IMR-90 (cell line): Measurements from ENCODE around the gene PSMA2. TPM values are rescaled to one million over a fixed set of nuclear protein-coding genes. Genes with fewer than 3 reads are reported as not detected.

ENCODE experiments used
- ATAC-seq: fragments of 200-7000 bp; cut with Tn5 transposase; 2 replicates; pipeline ENCODE4 v1.9.1; 2020; ENCODE audit warnings: low read depth, mild to moderate bottlenecking, moderate library complexity
- BruUV-seq: library from RNA; stranded (reverse); fragments of 400-500 nt; replicated peaks from 2 replicates; lab custom pipeline; 2021; lab: Mats Ljungman, UMichigan
- CTCF ChIA-PET: fragments of 300-600 bp; formaldehyde crosslinking; extraction: SDS; loops from one replicate; lab custom pipeline; 2021; ENCODE audit warnings: antibody characterized with exemption; lab: Yijun Ruan, JAX
- POLR2A ChIA-PET: fragments of 300-600 bp; sonication (Branson Sonifier 250); formaldehyde crosslinking; loops from one replicate; lab custom pipeline; 2022; ENCODE audit warnings: antibody characterized with exemption; ENCODE audit not compliant: unreplicated experiment; lab: Charles Lee
- DNase-seq: peaks from one replicate; pipeline ENCODE4 v3.0.0; 2013
- H2AFZ ChIP-seq: replicated peaks from 2 replicates; pipeline ENCODE3; 2013; ENCODE audit warnings: low read length, mild to moderate bottlenecking; ENCODE audit not compliant: poor library complexity
- H2AK5ac ChIP-seq: 2 replicates; pipeline ENCODE4 v1.6.1; 2013; ENCODE audit warnings: low read depth, low read length, inconsistent platforms
- H2AK9ac ChIP-seq: replicated peaks from 2 replicates; pipeline ENCODE3; 2013; ENCODE audit warnings: mild to moderate bottlenecking, low read depth, low read length, moderate library complexity; ENCODE audit not compliant: poor library complexity
- H2BK120ac ChIP-seq: 2 replicates; pipeline ENCODE4 v1.6.1; 2013; ENCODE audit warnings: low read depth, low read length, inconsistent platforms
- H2BK15ac ChIP-seq: 3 replicates; pipeline ENCODE4 v1.6.1; 2013; ENCODE audit warnings: low read depth, low read length, inconsistent platforms
- H2BK20ac ChIP-seq: 2 replicates; pipeline ENCODE4 v1.6.1; 2013; ENCODE audit warnings: low read depth, mild to moderate bottlenecking, inconsistent platforms, low read length, moderate library complexity
- H2BK5ac ChIP-seq: 2 replicates; pipeline ENCODE4 v1.6.1; 2013; ENCODE audit warnings: mild to moderate bottlenecking, low read depth, low read length, inconsistent platforms; ENCODE audit not compliant: poor library complexity, severe bottlenecking
- H3K14ac ChIP-seq: replicated peaks from 2 replicates; pipeline ENCODE4 v1.6.1; 2013; ENCODE audit warnings: low read depth, low read length, inconsistent platforms
- H3K18ac ChIP-seq: 2 replicates; pipeline ENCODE4 v1.6.1; 2013; ENCODE audit warnings: low read depth, low read length, control low read depth
- H3K23ac ChIP-seq: 2 replicates; pipeline ENCODE4 v1.6.1; 2013; ENCODE audit warnings: low read depth, low read length, inconsistent platforms
- H3K27ac ChIP-seq: 2 replicates; pipeline ENCODE4 v1.5.1; 2013; ENCODE audit warnings: mild to moderate bottlenecking, control low read depth, low read length; ENCODE audit not compliant: insufficient read depth
- H3K27me3 ChIP-seq: 2 replicates; pipeline ENCODE4 v1.6.1; 2013; ENCODE audit warnings: low read length; ENCODE audit not compliant: control insufficient read depth, insufficient read depth
- H3K36me3 ChIP-seq: 2 replicates; pipeline ENCODE4 v1.6.1; 2013; ENCODE audit warnings: low read length, mixed read lengths; ENCODE audit not compliant: control insufficient read depth, insufficient read depth
- H3K4ac ChIP-seq: 2 replicates; pipeline ENCODE4 v1.6.1; 2013; ENCODE audit warnings: low read depth, low read length, inconsistent platforms
- H3K4me1 ChIP-seq: 2 replicates; pipeline ENCODE4 v1.6.1; 2013; ENCODE audit warnings: low read length, mixed read lengths; ENCODE audit not compliant: control insufficient read depth, insufficient read depth
- H3K4me2 ChIP-seq: 2 replicates; pipeline ENCODE4 v1.6.1; 2013; ENCODE audit warnings: low read depth, mild to moderate bottlenecking, control low read depth, low read length, moderate library complexity
- H3K4me3 ChIP-seq: 2 replicates; pipeline ENCODE4 v1.5.1; 2013; ENCODE audit warnings: low read depth, mild to moderate bottlenecking, control low read depth, low read length, moderate library complexity; ENCODE audit not compliant: insufficient read depth
- H3K56ac ChIP-seq: 2 replicates; pipeline ENCODE4 v1.6.1; 2013; ENCODE audit warnings: low read length, inconsistent platforms; ENCODE audit not compliant: insufficient read depth; ENCODE audit errors: extremely low read depth
- H3K79me1 ChIP-seq, 2 experiments: 2 replicates each; pipeline ENCODE4 v1.6.1; 2013; ENCODE audit warnings: low read length in 2 of 2, inconsistent platforms in 1 of 2, low read depth in 1 of 2
- H3K9ac ChIP-seq: 2 replicates; pipeline ENCODE4 v1.6.1; 2013; ENCODE audit warnings: low read depth, low read length, control low read depth
- H3K9me1 ChIP-seq: 2 replicates; pipeline ENCODE4 v1.6.1; 2013; ENCODE audit warnings: low read length, inconsistent platforms; ENCODE audit not compliant: insufficient read depth
- H3K9me3 ChIP-seq: 2 replicates; pipeline ENCODE4 v1.6.1; 2013; ENCODE audit warnings: low read length; ENCODE audit not compliant: control insufficient read depth, insufficient read depth
- H4K20me1 ChIP-seq: 2 replicates; pipeline ENCODE4 v1.6.1; 2013; ENCODE audit warnings: low read length, inconsistent platforms; ENCODE audit not compliant: insufficient read depth
- H4K5ac ChIP-seq: 2 replicates; pipeline ENCODE4 v1.6.1; 2013; ENCODE audit warnings: mild to moderate bottlenecking, low read depth, low read length, control low read depth
- H4K8ac ChIP-seq, 2 experiments: 2 replicates each; pipeline ENCODE4 v1.6.1; 2013; ENCODE audit warnings: low read depth in 2 of 2, low read length in 2 of 2, control low read depth in 1 of 2, inconsistent platforms in 1 of 2
- H4K91ac ChIP-seq: 2 replicates; pipeline ENCODE4 v1.6.1; 2013; ENCODE audit warnings: low read depth, low read length, inconsistent platforms; ENCODE audit not compliant: insufficient read depth
- BHLHE40 ChIP-seq: fragments of 150-350 bp; IDR thresholded peaks from 2 replicates; pipeline ENCODE4 v1.6.1; 2016; ENCODE audit warnings: mild to moderate bottlenecking, low read depth, low read length
- CEBPB ChIP-seq: IDR thresholded peaks from 2 replicates; pipeline ENCODE4 v1.6.1; 2012; ENCODE audit warnings: low read depth, low read length, improper control_type of control experiment
- CHD1 ChIP-seq: IDR thresholded peaks from 2 replicates; pipeline ENCODE4 v1.6.1; 2012; ENCODE audit warnings: low read depth, low read length, improper control_type of control experiment
- ELK1 ChIP-seq: fragments of 150-350 bp; IDR thresholded peaks from 2 replicates; pipeline ENCODE4 v1.6.1; 2016; ENCODE audit warnings: low read depth, mild to moderate bottlenecking, low read length, moderate library complexity, borderline replicate concordance
- FOS ChIP-seq: fragments of 150-350 bp; IDR thresholded peaks from 2 replicates; pipeline ENCODE4 v1.6.1; 2016; ENCODE audit warnings: low read depth, low read length
- MXI1 ChIP-seq: IDR thresholded peaks from 2 replicates; pipeline ENCODE4 v1.6.1; 2012; ENCODE audit warnings: low read depth, mild to moderate bottlenecking, low read length, moderate library complexity, borderline replicate concordance
- NFE2L2 ChIP-seq: fragments of 150-350 bp; IDR thresholded peaks from 2 replicates; pipeline ENCODE4 v1.6.1; 2016; ENCODE audit warnings: low read depth, mild to moderate bottlenecking, low read length
- POLR2A ChIP-seq: IDR thresholded peaks from 2 replicates; pipeline ENCODE4 v1.6.1; 2012; ENCODE audit warnings: mild to moderate bottlenecking, low read depth, low read length
- RAD21 ChIP-seq: IDR thresholded peaks from 2 replicates; pipeline ENCODE4 v1.6.1; 2012; ENCODE audit warnings: low read length, improper control_type of control experiment
- RCOR1 ChIP-seq: IDR thresholded peaks from 2 replicates; pipeline ENCODE4 v1.6.1; 2012; ENCODE audit warnings: mild to moderate bottlenecking, low read length, improper control_type of control experiment; ENCODE audit not compliant: insufficient replicate concordance
- RFX5 ChIP-seq: IDR thresholded peaks from 2 replicates; pipeline ENCODE4 v1.8.0; 2012; ENCODE audit warnings: low read depth, mild to moderate bottlenecking, low read length, moderate library complexity
- SMC3 ChIP-seq: fragments of 150-350 bp; IDR thresholded peaks from 2 replicates; pipeline ENCODE4 v1.6.1; 2016; ENCODE audit warnings: low read depth, mild to moderate bottlenecking, antibody characterized with exemption, low read length, moderate library complexity
- WGBS, 2 experiments: methylation state at CpG; one replicate each; pipeline versions ENCODE4 v1.1.5 to v1.1.7; 2013; ENCODE audit warnings: missing lambda C conversion rate in 2 of 2; ENCODE audit not compliant: insufficient read length in 1 of 2; ENCODE audit errors: extremely low coverage in 2 of 2; 5-methylcytosine and 5-hydroxymethylcytosine counted together
- dilution Hi-C: fragments of 300-500 bp; cut with HindIII; formaldehyde crosslinking; loops from one replicate; pipeline ENCODE4 v1.14.3; 2018; ENCODE audit warnings: low sequenced_read_pairs; ENCODE audit not compliant: unreplicated experiment
- in situ Hi-C: fragments of 300-500 bp; cut with MboI; formaldehyde crosslinking; loops from 3 replicates; pipeline ENCODE4 v1.14.3; 2019; ENCODE audit warnings: low sequenced_read_pairs, inconsistent platforms, mixed read lengths
- intact Hi-C: fragments of 100-400 bp; cut with micrococcal nuclease; formaldehyde crosslinking; loops from 2 replicates; pipeline ENCODE4 v1.10.0; 2022
- polyA plus RNA-seq, 3 experiments: library from polyadenylated mRNA; depleted of rRNA; stranded (reverse); fragments of >200 nt; gene quantifications; 2 replicates each; pipeline ENCODE4 v1.2.3, GENCODE V29; 2012; ENCODE audit warnings: low replicate concordance in 1 of 3
- total RNA-seq: library from RNA; depleted of rRNA; stranded (reverse); fragments of >200 nt; gene quantifications from 2 replicates; pipeline ENCODE4 v1.2.3, GENCODE V29; 2012
- TF ChIP-seq, protein P1 (sequence below): conservative IDR thresholded peaks from 2 replicates; pipeline ENCODE4 v1.5.1; 2012; ENCODE audit warnings: mild to moderate bottlenecking, low read depth, low read length, improper control_type of control experiment

Gene PSMA2
- total and polyA plus RNA-seq, 2 of the 4 experiments (the other 2 are of a cell fraction): 106 to 138 TPM

DNA sequence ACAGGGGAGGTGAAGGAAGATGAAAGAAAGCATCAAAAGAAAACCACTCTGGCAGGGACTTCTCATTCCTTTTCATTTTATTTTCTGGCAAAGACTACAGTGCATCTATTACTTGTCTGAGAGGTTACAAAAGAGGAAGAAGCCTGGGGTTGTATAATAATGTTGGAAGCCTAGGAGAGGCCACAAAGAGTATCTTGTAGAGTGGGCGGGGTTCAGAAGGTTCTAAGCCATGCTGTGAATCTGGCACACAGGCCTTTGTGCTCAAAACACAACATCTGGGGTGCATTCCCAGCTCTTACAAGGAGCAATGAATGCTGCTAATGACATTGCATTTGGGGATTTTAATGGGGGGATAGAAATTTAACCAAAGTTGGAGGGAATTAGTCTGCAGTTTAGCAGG lies 49.6 kb upstream of the PSMA2 start (continued):
- TF ChIP-seq ELK1 (no peak), NFE2L2 (no peak)

DNA sequence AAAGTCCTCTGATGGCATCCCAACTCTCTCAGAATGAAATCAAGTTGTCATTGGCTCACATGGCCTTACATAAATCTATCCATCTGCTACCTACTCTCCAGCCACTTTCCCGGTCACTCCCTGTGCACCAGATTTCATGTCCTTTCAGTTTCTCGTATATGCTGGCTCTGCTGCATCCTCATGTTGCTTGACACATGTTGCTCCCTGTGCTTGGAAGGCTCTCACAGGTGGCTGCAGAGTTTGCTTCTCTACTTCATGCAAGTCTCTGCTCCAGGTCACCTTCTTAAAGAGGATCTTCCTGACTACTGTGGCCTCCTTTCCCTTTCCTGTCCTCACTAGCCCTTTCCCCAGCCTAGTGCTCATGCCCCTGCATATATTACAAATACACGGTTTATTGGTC lies 48.5 kb upstream of the PSMA2 start:
- no peaks in the 10 kb centered on the region for H3K79me1 ChIP-seq
- no peak overlapping the region for H2BK120ac ChIP-seq
- no peak overlapping the region for H3K18ac ChIP-seq
- intact Hi-C loops: no loop called here
- no peaks in the 10 kb centered on the region for H3K9me3 ChIP-seq
- no peak for ATAC-seq
- no peak overlapping the region for H3K4ac ChIP-seq
- no peak for DNase-seq
- BruUV-seq: no TSS peak
- H4K8ac ChIP-seq: no peak overlapping the region
- H2AK5ac ChIP-seq: no peak overlapping the region
- CTCF ChIA-PET: no interaction called here
- dilution Hi-C loops: no loop called here
- no peak overlapping the region for H2AK9ac ChIP-seq
- 71% methylated on average over 2 of the region's 3 CpGs; no CpG with 5 or more reads in 1 of the 2 experiments for WGBS, 2 experiments
- no peaks in the 10 kb centered on the region for H3K36me3 ChIP-seq
- H3K9ac ChIP-seq: no peak overlapping the region
- H3K14ac ChIP-seq: no peak overlapping the region
- no peak overlapping the region for H2BK5ac ChIP-seq
- in situ Hi-C loops: no loop called here
- no peak overlapping the region for H3K56ac ChIP-seq
- H3K4me3 ChIP-seq: no peak overlapping the region
- no peak overlapping the region for H2BK20ac ChIP-seq
- POLR2A ChIA-PET: no interaction called here
- no peak overlapping the region for H3K27ac ChIP-seq
- no peaks in the 10 kb centered on the region for H3K4me1 ChIP-seq
- no peaks in the 10 kb centered on the region for H3K9me1 ChIP-seq
- H3K4me2 ChIP-seq: no peak overlapping the region
- H2AFZ ChIP-seq: no peak overlapping the region
- H4K5ac ChIP-seq: no peak overlapping the region
- H4K91ac ChIP-seq: no peak overlapping the region
- H4K20me1 ChIP-seq: no peaks in the 10 kb centered on the region
- no peak overlapping the region for H3K23ac ChIP-seq
- peaks cover 4% of the 10 kb centered on the region; the same call in 1 of the 2 replicates for H3K27me3 ChIP-seq
- H2BK15ac ChIP-seq: no peak overlapping the region
- TF ChIP-seq SMC3: no peak
- TF ChIP-seq, protein P1, sequence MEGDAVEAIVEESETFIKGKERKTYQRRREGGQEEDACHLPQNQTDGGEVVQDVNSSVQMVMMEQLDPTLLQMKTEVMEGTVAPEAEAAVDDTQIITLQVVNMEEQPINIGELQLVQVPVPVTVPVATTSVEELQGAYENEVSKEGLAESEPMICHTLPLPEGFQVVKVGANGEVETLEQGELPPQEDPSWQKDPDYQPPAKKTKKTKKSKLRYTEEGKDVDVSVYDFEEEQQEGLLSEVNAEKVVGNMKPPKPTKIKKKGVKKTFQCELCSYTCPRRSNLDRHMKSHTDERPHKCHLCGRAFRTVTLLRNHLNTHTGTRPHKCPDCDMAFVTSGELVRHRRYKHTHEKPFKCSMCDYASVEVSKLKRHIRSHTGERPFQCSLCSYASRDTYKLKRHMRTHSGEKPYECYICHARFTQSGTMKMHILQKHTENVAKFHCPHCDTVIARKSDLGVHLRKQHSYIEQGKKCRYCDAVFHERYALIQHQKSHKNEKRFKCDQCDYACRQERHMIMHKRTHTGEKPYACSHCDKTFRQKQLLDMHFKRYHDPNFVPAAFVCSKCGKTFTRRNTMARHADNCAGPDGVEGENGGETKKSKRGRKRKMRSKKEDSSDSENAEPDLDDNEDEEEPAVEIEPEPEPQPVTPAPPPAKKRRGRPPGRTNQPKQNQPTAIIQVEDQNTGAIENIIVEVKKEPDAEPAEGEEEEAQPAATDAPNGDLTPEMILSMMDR: no peak
- no peak for TF ChIP-seq CEBPB
- no peak for TF ChIP-seq BHLHE40
- TF ChIP-seq CHD1: no peak
- TF ChIP-seq MXI1: no peak
- no peak for TF ChIP-seq RCOR1
- TF ChIP-seq ELK1: no peak
- no peak for TF ChIP-seq RAD21
- TF ChIP-seq NFE2L2: no peak
- no peak for TF ChIP-seq FOS
- no peak for TF ChIP-seq POLR2A
- TF ChIP-seq RFX5: no peak
